HG03045 (cell line): ENCODE results near the gene ACADVL.

Experiments
- ATAC-seq: cut with Tn5 transposase; IDR thresholded peaks from one replicate; pipeline ENCODE4 v1.9.1; 2021; ENCODE audit warnings: mild to moderate bottlenecking, moderate library complexity; ENCODE audit not compliant: unreplicated experiment

The ACADVL gene

DNA sequence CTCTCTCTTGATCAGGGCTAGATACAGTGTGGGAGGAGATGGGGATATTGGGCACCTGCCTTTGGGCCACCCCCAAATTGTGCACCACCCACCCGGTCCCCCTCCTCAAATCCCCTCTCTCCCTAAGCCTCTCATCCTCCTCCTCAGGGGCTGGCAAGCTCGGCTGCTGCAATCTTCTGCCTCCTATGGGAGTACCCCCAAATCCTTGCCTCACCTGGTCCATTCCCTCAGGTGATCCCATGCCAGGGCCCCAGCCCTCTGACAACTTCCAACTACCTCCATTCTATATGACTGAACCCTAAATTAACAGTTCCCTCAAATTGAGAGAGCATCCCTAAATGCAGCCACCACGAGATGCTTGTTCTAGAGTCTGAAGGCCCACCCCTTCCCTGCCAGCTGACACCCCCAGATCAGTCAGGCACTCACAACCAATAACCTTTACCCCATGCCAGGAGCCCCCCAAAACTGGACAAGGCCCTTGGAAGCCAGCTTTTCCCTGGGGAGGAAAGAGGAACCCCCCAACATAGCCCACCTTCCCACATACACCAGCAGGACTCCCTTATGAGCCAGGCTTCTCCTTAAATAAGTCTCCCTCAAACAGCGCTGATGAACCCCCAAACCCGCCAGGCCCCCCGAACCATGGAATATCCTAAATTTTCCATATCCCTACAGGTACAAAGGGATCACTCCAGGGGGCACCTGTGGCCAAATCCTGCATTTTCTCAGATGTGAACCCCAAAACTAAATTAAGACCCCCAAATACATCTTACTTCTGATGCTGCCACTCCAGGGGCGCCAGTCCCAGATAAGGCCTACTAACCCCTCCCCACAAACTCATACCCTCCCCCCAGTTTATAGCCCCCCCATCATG lies 3.3 kb upstream of the ACADVL start:
- no peak for ATAC-seq

GRCh38 chr17:7217113-7217987 lies 2.4 kb upstream of the ACADVL start:
- no peak for ATAC-seq

GRCh38 chr17:7218166-7218565 lies 1.6 kb upstream of the ACADVL start:
- ATAC-seq, result no peak

DNA sequence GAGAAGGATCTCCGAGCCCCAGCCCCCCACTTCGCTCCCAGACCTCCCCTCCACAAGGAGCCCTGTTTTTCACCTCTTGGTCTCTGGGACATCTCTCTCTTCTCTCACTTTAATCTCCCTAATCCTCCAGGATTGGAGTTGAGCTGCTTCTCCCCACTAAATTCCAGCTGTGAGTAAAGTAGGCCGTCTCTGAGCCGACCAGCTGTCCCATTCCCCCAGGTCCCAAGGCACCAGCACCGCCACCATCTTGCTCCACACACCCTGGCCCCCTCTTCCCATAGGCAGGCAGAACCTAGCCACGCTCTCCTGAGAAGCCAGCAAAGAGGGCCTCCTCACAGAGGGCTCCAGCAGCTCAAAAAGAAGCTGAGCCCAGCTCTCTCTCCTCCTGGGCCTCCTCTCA lies 980 bp upstream of the ACADVL start:
- no peak for ATAC-seq

DNA sequence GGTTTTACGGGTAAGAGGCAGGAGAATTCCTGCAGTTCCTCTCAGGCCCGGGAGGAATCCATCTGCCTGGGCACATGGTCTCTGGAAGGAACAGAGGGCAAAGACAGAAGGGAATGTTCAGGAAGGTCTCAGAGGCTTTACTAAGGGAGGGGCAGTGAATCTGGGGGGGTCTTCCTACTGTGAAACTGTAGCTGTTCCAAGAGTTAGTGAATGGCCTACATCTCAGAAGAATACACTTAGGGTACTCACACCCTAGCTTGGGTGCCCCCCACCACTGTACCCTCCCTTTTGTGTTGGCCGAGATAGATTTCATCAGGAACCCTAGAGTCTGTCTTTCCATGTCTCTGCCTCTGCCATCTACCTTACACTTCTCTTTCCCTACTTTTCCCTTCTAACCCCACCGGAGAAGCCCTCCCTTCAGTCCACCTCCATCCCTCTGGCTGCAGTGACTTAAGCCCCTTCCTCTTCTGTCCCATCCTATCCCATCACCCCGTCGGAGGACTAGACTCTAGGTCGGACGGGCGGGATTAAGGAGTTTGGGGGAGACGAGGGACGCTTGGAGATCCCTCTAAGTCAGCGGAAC lies 418 bp upstream of the ACADVL start:
- no peak for ATAC-seq

DNA sequence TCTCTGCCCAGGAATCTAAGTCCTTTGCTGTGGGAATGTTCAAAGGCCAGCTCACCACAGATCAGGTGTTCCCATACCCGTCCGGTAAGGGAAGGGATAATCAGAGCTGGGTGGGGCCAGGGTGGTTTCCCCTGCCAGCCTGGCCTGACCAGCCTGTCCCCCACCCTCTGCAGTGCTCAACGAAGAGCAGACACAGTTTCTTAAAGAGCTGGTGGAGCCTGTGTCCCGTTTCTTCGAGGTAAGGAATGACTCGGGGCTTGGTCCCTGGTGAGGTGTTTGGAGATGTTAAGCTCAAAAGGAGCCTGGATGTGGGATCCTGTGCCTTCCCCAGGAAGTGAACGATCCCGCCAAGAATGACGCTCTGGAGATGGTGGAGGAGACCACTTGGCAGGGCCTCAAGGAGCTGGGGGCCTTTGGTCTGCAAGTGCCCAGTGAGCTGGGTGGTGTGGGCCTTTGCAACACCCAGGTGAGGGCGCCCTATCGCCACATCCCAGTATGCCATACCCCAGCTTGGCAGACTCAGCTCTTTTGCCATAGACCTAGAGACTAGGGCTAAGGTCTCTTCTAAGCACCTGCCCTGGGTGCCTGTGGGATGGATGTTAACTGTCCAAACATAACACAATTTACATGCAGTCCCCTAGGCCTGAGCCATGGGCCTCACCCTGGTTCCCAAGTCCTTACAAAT lies 997 bp downstream of the ACADVL start:
- no peak for ATAC-seq

GRCh38 chr17:7221278-7222092 lies 1.7 kb downstream of the ACADVL start:
- ATAC-seq, result no peak

GRCh38 chr17:7222093-7222971 lies 2.6 kb downstream of the ACADVL start:
- ATAC-seq, result no peak

- ATAC-seq, result no peak
These were observed 3.2 kb downstream of the ACADVL start for GRCh38 chr17:7222972-7223292.

DNA sequence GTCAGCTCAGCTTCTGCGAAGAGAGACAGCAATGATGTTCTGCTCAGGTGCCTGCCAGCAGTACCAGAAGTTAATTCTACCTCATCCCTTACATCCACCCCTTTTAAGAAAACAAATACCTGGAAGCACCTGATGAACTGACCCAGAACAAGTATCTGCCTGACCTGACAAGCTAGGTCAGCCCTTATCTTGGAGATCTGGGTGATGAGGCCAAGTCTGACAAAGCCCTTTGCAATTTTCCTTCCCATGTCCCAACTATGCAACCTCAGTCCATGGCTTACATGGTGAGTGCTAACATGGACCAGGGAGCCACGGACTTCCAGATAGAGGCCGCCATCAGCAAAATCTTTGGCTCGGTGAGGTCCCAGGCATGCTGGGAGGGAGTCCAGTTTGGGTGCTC lies 3.6 kb downstream of the ACADVL start:
- ATAC-seq, result no peak

DNA sequence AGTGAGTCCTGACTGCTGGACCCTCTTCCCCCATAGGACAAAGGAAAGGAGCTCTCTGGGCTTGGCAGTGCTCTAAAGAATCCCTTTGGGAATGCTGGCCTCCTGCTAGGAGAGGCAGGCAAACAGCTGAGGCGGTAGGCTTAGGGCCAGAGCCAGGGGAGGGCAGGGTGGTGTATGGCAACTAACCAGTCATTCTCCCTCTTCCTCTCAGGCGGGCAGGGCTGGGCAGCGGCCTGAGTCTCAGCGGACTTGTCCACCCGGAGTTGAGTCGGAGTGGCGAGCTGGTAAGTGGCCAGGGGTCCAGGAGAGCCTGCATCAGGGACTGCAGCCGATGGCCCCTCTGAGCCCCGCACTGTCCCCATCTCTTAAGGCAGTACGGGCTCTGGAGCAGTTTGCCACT lies 4.4 kb downstream of the ACADVL start:
- no peak for ATAC-seq

DNA sequence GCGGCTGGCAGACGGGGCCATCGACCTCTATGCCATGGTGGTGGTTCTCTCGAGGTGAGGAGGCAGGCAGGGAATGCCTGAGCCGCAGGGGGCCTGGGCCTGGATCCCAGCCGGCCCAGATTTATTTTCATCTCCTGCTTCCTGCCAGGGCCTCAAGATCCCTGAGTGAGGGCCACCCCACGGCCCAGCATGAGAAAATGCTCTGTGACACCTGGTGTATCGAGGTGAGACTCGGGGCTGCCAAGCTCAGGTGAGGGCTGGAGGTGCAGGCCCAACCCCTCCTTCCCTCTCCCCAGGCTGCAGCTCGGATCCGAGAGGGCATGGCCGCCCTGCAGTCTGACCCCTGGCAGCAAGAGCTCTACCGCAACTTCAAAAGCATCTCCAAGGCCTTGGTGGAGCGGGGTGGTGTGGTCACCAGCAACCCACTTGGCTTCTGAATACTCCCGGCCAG lies 4.9 kb downstream of the ACADVL start:
- no peak for ATAC-seq

DNA sequence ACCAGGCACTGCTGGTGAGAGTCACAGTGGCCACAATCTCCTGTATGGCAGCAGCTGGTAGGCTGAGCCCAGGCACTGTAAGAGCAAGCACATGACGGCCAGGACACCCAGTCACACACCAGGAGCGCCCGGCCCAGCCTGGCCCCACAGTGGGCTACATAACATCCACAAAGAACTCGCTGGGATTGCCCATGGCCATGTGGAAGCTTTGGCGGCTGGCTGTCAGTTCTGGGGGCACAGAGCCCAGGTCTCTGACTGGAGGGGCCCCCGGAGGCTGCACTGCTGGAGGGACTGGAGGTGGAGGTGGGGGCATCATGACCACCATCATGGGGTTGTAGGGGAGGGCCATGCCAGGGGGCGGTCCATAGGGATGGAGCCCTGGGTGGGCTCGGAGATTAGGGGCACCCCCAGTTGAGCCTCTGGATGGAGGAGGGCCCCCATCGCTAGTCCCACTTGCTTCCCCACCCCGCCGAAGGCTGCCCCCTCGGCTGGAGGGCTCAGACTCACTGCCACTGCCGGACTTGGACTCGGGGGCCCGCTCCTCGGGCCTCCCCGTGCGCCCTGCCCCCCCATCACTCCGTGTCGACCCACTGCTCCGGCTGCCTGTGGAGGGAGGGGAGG lies 6.1 kb downstream of the ACADVL start:
- ATAC-seq, result no peak

- no peak for ATAC-seq
These were observed 7.3 kb downstream of the ACADVL start for GRCh38 chr17:7226721-7227710.

- ATAC-seq, result no peak
These were observed 9.2 kb downstream of the ACADVL start for GRCh38 chr17:7228920-7229319.

GRCh38 chr17:7229504-7229903 lies 9.8 kb downstream of the ACADVL start:
- ATAC-seq, result no peak

GRCh38 chr17:7232114-7232513 lies 12.4 kb downstream of the ACADVL start:
- ATAC-seq, result no peak

- no peak for ATAC-seq
These were observed 14.0 kb downstream of the ACADVL start for GRCh38 chr17:7233701-7234082.
